Hepatocyte (in vitro differentiated cells): ENCODE data around the gene JCAD. TPM values are rescaled to one million over a fixed set of nuclear protein-coding genes. Genes with fewer than 3 reads are reported as not detected.
A peak's percentile ranks its signal among the peaks of the same experiment; 100 is the strongest.

ENCODE experiments used
- DNase-seq: peaks from one replicate; pipeline ENCODE4 v3.0.0-alpha.2; 2016; ENCODE audit warnings: low spot score
- H2AFZ ChIP-seq: fragments of 200-600 bp; sonication (generic); 2 replicates; pipeline ENCODE4 v1.6.0; 2016; ENCODE audit warnings: antibody characterized with exemption, mild to moderate bottlenecking
- H3K27ac ChIP-seq: fragments of 200-600 bp; sonication (generic); 2 replicates; pipeline ENCODE4 v1.5.1; 2016; ENCODE audit warnings: mild to moderate bottlenecking
- H3K27me3 ChIP-seq: fragments of 200-600 bp; sonication (generic); 2 replicates; pipeline ENCODE4 v1.6.1; 2016
- H3K36me3 ChIP-seq: fragments of 200-600 bp; sonication (generic); replicated peaks from 2 replicates; pipeline ENCODE4 v1.5.1; 2016; ENCODE audit warnings: low read depth; ENCODE audit not compliant: insufficient read depth
- H3K4me1 ChIP-seq: fragments of 200-600 bp; sonication (generic); 2 replicates; pipeline ENCODE4 v1.5.1; 2016; ENCODE audit warnings: mild to moderate bottlenecking, moderate library complexity; ENCODE audit not compliant: insufficient read depth
- H3K4me2 ChIP-seq: fragments of 200-600 bp; sonication (generic); 2 replicates; pipeline ENCODE4 v1.6.0; 2016
- H3K4me3 ChIP-seq: fragments of 200-600 bp; sonication (generic); 2 replicates; pipeline ENCODE4 v1.5.1; 2016; ENCODE audit warnings: mild to moderate bottlenecking
- H3K79me2 ChIP-seq: fragments of 200-600 bp; sonication (generic); 2 replicates; pipeline ENCODE4 v1.6.0; 2017; ENCODE audit warnings: mild to moderate bottlenecking
- H3K9me2 ChIP-seq: fragments of 200-600 bp; sonication (generic); replicated peaks from 2 replicates; pipeline ENCODE4 v1.6.0; 2017; ENCODE audit warnings: mild to moderate bottlenecking; ENCODE audit not compliant: insufficient read depth
- H3K9me3 ChIP-seq: fragments of 200-600 bp; sonication (generic); 2 replicates; pipeline ENCODE4 v1.5.1; 2016; ENCODE audit warnings: low read depth, mild to moderate bottlenecking
- H4K20me1 ChIP-seq: fragments of 200-600 bp; sonication (generic); 2 replicates; pipeline ENCODE4 v1.6.0; 2016; ENCODE audit warnings: mild to moderate bottlenecking; ENCODE audit not compliant: insufficient read depth, poor library complexity, severe bottlenecking
- EZH2 ChIP-seq: fragments of 200-600 bp; sonication (generic); IDR thresholded peaks from 2 replicates; pipeline ENCODE4 v1.6.1; 2016; ENCODE audit warnings: antibody characterized with exemption, mild to moderate bottlenecking, borderline replicate concordance
- EZH2phosphoT487 ChIP-seq: fragments of 200-600 bp; sonication (generic); IDR thresholded peaks from one replicate; pipeline ENCODE4 v1.6.1; 2018; ENCODE audit warnings: antibody characterized with exemption, mild to moderate bottlenecking, low read depth, moderate library complexity; ENCODE audit not compliant: unreplicated experiment, severe bottlenecking
- WGBS: methylation state at CpG from one replicate; pipeline ENCODE4 v1.1.6; 2016; ENCODE audit warnings: low lambda C conversion rate; ENCODE audit errors: missing lambda C conversion rate; 5-methylcytosine and 5-hydroxymethylcytosine counted together
- polyA plus RNA-seq: library from polyadenylated mRNA; unstranded; fragments of >200 nt; fragmentation: Nextera tagmentation; extraction: Ambion mirVana; gene quantifications from 2 replicates; pipeline ENCODE4 v1.2.1, GENCODE V29; 2016
- total RNA-seq: library from RNA; depleted of rRNA; stranded (reverse); fragments of >200 nt; gene quantifications from 2 replicates; pipeline ENCODE4 v1.2.3, GENCODE V29; 2014
- TF ChIP-seq, protein P1 (sequence below): fragments of 200-600 bp; sonication (generic); IDR thresholded peaks from 2 replicates; pipeline ENCODE4 v1.5.1; 2016; ENCODE audit warnings: antibody characterized with exemption, mild to moderate bottlenecking; ENCODE audit not compliant: poor library complexity

Gene JCAD
- total and polyA plus RNA-seq, 2 experiments from 2014 or later = 7.0 to 12.8 TPM

DNA sequence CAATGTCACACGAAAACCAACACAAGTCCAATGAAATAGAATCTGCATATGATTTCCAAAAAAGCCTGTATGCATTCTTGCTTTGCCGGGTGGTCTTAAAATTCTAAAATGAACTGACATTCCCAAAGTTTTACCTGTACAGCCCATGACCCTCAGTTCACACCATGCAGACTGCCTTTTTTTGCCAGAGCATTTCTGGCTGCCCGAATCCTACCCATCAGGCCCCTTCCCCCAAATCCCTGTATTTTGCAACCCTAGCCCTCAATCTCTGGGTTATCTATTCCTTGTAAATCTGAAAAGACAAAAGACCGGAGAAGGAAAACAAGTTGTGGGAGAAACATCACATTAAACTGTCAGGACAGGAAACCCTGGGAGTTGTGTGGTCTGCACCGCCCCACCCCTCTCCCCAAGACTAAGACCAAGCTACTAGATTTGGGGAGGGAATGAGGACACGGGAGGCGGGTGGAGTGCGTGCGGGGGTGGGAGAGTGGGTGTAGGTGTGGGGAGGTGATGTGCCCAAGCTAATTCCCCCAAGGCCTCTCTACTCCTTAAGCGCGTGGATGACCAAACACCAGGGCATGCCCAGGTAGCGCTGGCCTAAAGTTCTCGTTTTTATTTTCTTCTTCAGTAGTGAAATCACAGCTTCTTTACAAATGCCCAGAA is 1.4 kb downstream of the JCAD start:
- peak overlapping the region; percentile 89 for H3K4me3 ChIP-seq
- no peaks in the 10 kb centered on the region for H4K20me1 ChIP-seq
- peaks cover 23% of the 10 kb centered on the region for H3K79me2 ChIP-seq
- TF ChIP-seq, protein P1, sequence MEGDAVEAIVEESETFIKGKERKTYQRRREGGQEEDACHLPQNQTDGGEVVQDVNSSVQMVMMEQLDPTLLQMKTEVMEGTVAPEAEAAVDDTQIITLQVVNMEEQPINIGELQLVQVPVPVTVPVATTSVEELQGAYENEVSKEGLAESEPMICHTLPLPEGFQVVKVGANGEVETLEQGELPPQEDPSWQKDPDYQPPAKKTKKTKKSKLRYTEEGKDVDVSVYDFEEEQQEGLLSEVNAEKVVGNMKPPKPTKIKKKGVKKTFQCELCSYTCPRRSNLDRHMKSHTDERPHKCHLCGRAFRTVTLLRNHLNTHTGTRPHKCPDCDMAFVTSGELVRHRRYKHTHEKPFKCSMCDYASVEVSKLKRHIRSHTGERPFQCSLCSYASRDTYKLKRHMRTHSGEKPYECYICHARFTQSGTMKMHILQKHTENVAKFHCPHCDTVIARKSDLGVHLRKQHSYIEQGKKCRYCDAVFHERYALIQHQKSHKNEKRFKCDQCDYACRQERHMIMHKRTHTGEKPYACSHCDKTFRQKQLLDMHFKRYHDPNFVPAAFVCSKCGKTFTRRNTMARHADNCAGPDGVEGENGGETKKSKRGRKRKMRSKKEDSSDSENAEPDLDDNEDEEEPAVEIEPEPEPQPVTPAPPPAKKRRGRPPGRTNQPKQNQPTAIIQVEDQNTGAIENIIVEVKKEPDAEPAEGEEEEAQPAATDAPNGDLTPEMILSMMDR = no peak
- TF ChIP-seq EZH2phosphoT487 (no peak), EZH2 (no peak)
- H3K36me3 ChIP-seq = no peaks in the 10 kb centered on the region
- H3K4me1 ChIP-seq = peaks cover 25% of the 10 kb centered on the region
- no peaks in the 10 kb centered on the region for H3K27me3 ChIP-seq
- H3K4me2 ChIP-seq = peak overlapping the region; percentile 95
- DNase-seq = no peak
- no peaks in the 10 kb centered on the region for H3K9me2 ChIP-seq
- WGBS = 34% methylated on average over 13 of the region's 13 CpGs
- peak overlapping the region; percentile 61 for H3K27ac ChIP-seq
- H3K9me3 ChIP-seq = no peaks in the 10 kb centered on the region
- H2AFZ ChIP-seq = no peak overlapping the region

DNA sequence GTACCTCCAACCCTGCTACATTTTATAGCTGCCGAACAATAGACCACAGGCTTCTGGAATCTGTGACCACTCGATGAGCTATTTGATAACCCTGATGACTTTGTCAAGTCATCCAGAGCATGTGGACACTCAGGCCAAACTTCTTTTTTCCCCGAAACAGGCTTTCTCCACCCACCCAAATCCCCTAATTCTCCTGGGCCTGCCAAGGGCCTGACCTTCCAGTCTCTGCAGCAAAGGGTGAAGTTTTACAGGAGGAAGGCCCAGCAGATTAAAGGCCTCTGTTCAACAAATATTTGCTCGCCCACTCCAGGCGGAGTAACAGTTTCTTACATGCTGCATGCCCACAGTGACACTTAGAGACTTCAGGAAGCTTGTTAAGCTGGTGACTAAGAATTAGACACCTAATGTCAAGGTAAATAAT is 2.0 kb downstream of the JCAD start:
- H3K9me3 ChIP-seq = no peaks in the 10 kb centered on the region

DNA sequence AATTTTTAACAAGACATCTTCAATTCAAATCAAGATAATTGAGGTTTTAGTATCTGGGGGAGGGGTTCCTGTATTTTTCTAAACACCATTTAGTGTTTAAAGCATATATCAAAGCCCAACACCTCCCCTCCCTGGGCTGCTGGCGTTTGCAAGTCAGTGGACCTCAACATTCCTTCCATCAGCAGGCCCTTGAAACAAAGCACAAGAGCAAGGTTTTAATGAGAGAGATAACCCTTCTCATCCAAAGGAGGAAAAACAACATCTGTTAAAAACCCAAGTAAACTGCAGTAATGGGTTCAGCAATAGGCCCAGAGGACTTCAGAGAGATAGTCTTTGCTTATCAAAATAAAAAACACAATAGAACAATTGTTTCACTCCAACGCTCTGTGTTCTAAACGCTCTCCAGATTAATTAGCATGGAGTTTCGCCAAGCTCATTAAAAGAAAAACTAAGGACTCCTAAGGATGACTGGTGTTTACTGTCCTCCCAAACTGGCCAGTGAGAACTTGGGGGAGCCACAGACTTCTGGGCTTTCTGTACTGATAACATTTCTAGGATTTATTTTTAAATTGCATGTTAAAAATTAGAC is 2.5 kb downstream of the JCAD start:
- TF ChIP-seq EZH2phosphoT487 (no peak), EZH2 (no peak)
- TF ChIP-seq, protein P1 = no peak
- H3K9me2 ChIP-seq = no peaks in the 10 kb centered on the region
- H3K4me2 ChIP-seq = peak overlapping the region; percentile 95
- H3K4me1 ChIP-seq = peaks cover 25% of the 10 kb centered on the region
- peaks cover 31% of the 10 kb centered on the region for H3K79me2 ChIP-seq
- H2AFZ ChIP-seq = no peak overlapping the region
- no peaks in the 10 kb centered on the region for H3K27me3 ChIP-seq
- 45% methylated on average over 4 of the region's 4 CpGs for WGBS
- peak overlapping the region; percentile 61 for H3K27ac ChIP-seq
- no peaks in the 10 kb centered on the region for H3K9me3 ChIP-seq
- H3K4me3 ChIP-seq = no peak overlapping the region
- H3K36me3 ChIP-seq = no peaks in the 10 kb centered on the region
- no peak for DNase-seq
- no peaks in the 10 kb centered on the region for H4K20me1 ChIP-seq

More for the DNA sequence above, 2.0 kb downstream of the JCAD start:
- Histone ChIP-seq H3K27ac (peak overlapping the region; percentile 61), H3K4me2 (peak overlapping the region; percentile 95), H2AFZ (no peak overlapping the region), H3K36me3 (no peaks in the 10 kb centered on the region), H4K20me1 (no peaks in the 10 kb centered on the region), H3K27me3 (no peaks in the 10 kb centered on the region), H3K4me3 (peak overlapping the region; percentile 89), H3K4me1 (peaks cover 25% of the 10 kb centered on the region), H3K9me2 (no peaks in the 10 kb centered on the region), H3K79me2 (peaks cover 27% of the 10 kb centered on the region)
- no peak for TF ChIP-seq EZH2
- TF ChIP-seq EZH2phosphoT487 = no peak
- TF ChIP-seq, protein P1 = no peak
- WGBS = 29% methylated on average over 5 of the region's 5 CpGs
- no peak for DNase-seq
